H1 (cell line): Measurements from ENCODE around the gene SPATA6L. TPM values are rescaled to one million over a fixed set of nuclear protein-coding genes. Genes with fewer than 3 reads are reported as not detected.

Experiments used
- ASH2L ChIP-seq: fragments of 200-600, 300-600 bp; sonication (generic); IDR thresholded peaks from one replicate; pipeline ENCODE4 v1.7.1; 2017; ENCODE audit warnings: low read length
- BACH1 ChIP-seq: IDR thresholded peaks from 2 replicates; pipeline ENCODE4 v1.6.1; 2012; ENCODE audit warnings: low read length, improper control_type of control experiment
- BRCA1 ChIP-seq: IDR thresholded peaks from 2 replicates; pipeline ENCODE4 v1.6.1; 2012; ENCODE audit warnings: low read depth, low read length, improper control_type of control experiment
- POLR2A ChIP-seq, 2 experiments: IDR thresholded peaks; 1 replicate in 1 of 2; 2 replicates in 1 of 2; pipeline ENCODE4 v1.6.1; 2011; ENCODE audit warnings: low read depth in 2 of 2, low read length in 2 of 2, mild to moderate bottlenecking in 2 of 2; ENCODE audit errors: control extremely low read depth in 1 of 2
- SIN3A ChIP-seq, 2 experiments: IDR thresholded peaks in 1 of 2; conservative IDR thresholded peaks in 1 of 2; 2 replicates each; pipeline ENCODE4 v1.6.1; 2011 to 2012; ENCODE audit warnings: low read length in 2 of 2, improper control_type of control experiment in 1 of 2, low read depth in 1 of 2, mild to moderate bottlenecking in 1 of 2
- TAF1 ChIP-seq: IDR thresholded peaks from 2 replicates; pipeline ENCODE4 v1.6.1; 2011; ENCODE audit warnings: mild to moderate bottlenecking, low read depth, low read length
- polyA plus RNA-seq, 7 experiments: library from polyadenylated mRNA; depleted of rRNA in 3 of 7; stranded (reverse) in 5 of 7; unstranded in 2 of 7; fragments of >200 nt in 5 of 7; fragments of 200-250 nt in 2 of 7; gene quantifications; 1 replicate in 5 of 7; 2 replicates in 1 of 7; 4 replicates in 1 of 7; pipeline versions ENCODE4 v1.2.1 to v1.2.3, GENCODE V29; 2011 to 2013; ENCODE audit warnings: missing spikeins in 2 of 7, mixed read lengths in 2 of 7
- total RNA-seq: library from RNA; stranded (reverse); fragmentation: NEBNext Ultra II Directional; extraction: Animal tissue kit (Norgen Biotek cat#: 25700); gene quantifications from 2 replicates; pipeline ENCODE4 v1.2.1, GENCODE V29; 2021

The SPATA6L gene
- total and polyA plus RNA-seq, 2 of the 8 experiments (the other 6 are each of a cell fraction or from before 2014, with no cell fraction given) = 0.57 to 1.1 TPM

- TF ChIP-seq SIN3A (conservative IDR thresholded peaks at IDR 0.05 in 1 of 2, IDR thresholded peaks at IDR 0.05 in 1 of 2; ENCODE audit: low read depth in 1 of 2, low read length in 2 of 2) (no peak), BRCA1 (no peak), TAF1 (no peak), POLR2A (IDR thresholded peaks at IDR 0.05; ENCODE audit: control extremely low read depth in 1 of 2, low read depth in 2 of 2, low read length in 2 of 2) (no peak), ASH2L (no peak), BACH1 (no peak)
Observed at GRCh38 chr9:4686584-4686983, 20.3 kb upstream of the SPATA6L start (continued).
